ENCODE measurements around the gene ENSA.
"Not testable (repeated sequence)": the region's sequence is repeated elsewhere in the genome, so short reads cannot be mapped to it uniquely, and the experiment has no call there.

The ENSA gene

DNA sequence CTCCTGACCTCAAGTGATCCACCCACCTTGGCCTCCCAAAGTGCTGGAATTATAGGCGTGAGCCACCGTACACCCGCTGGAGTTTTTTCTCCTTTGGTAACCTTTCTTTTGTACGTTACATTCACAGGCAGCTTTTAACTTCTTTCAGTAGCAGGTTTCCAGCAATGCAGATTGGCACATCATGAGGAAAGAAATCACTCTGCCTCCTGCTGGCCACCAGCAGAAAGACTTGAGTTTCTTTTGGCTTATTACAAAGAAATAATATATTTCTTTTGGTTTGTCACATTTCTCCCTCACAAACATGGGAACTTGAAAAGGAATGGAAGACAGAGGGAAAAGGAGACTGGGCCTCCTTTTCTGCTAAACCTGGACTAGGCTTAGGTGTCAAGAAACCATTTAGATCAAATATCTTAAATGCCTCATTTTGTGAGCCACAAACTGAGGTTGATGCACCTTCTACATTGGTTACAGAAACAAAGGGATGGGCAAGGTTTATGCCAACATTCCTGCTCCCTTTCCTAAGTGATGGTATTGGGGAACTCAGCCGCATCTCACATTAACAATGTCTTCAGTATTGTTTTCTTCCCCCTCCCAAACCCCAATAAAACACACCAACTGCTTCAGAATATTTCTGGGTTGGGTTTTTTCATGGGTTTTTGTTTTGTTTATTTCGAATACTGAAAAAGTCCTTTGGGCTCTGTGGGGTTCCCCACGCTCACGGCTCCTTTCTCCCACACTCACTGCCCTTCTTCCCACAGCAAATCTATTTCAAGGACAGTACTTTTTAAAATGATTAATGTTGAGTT is 7.7 kb downstream of the ENSA start:
- DNase-seq (ENCODE audit: low spot score) = peak; percentile 81

DNA sequence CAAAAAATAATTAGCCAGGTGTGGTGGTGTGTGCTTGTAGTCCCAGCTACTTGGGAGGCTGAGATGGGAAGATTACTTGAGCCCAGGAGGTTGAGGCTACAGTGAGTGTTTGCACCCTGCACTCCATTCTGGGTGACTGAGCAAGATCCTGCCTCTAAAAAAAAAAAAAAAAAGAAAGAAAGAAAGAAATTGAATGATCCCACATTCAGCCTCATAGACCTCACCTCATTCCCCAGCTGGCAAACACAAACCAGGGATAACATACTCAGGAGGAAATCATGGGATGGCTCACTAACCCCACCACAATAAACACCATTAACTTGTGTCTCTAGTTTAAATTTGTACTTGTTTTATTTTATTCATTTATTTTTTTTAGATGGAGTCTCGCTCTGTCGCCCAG is 8.5 kb downstream of the ENSA start:
- no peak for DNase-seq (ENCODE audit: low spot score)

DNA sequence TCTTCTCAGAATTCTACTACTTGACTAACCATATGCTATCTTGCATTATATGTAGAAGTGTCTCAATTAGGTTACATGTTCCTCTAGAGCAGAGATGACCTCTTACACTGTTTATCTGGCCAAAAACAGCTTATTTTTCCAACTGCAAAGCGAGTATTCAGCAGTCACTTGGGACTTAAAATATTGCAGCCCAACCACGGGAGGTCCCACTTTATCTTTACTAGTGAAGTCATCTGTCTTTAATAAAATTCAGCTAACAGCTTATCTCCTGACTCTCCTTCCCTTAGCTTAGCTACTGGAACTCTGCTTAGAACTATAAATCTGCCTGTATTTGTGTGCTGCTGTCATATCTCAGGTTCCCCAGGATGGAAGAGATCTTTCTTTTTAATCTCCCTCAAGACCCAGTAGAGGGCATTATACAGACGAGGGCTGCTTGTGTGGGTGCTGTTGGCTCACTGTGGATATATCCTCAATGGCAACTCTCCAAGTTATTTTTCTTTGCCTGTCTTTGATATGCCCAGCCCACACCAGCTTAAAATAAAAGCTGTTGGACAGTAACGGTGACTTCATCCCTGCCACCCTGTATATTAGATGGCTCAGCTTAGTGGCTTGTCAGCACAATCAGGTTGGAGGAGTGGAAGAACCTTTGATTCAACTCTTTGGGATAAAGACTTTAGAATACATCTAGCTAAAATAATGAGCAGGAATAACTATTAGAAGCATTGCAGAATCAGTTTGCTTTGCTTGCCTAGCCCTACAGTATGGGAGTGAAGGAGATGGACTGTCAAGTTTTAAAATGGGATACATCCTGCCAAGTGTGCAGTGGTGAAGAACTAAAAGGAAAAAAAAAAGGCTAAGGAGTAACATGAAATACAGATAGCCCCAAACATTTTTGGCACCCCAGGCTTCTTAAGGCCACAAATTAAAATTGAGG is 9.6 kb downstream of the ENSA start:
- peak; percentile 58 for DNase-seq (ENCODE audit: low spot score)

DNA sequence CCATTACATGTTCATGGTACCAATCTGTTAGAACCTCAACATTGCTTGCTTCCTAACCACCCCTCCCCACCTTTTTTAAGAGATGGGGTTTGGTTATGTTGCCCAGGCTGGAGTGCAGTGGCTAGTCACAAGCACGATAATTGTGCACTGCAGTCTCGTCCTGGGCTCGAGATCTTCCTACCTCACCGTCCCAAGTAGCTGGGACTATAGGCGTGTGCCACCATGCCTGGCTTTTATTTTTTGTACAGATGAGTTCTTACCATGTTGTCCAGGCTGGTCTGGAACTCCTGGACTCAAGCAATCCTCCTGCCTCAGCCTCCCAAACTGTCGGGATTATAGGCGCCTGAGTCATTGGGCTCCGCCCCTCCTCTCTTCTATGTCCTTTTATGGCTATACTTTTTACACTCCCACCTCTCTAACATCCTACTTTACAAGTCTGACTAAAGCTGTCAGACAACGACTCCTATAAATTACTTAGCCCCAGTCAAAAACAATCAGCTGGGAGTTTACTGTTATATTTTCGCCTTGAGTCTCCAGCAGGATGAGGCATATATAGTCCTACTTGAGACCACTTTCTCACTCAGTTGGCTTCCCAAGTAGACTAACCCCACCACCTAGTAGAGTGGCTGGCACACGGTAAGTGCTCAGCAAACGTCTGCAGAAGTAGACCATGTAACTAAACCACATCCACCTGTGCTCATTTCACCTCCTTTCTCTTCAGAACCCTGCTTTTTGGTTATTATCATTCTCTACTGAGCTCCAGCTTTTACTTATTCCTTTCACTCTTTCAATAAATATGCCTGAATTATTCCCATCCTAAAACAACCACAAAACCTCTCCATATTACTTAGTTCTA is 13.8 kb downstream of the ENSA start:
- no peak for DNase-seq (ENCODE audit: low spot score)

DNA sequence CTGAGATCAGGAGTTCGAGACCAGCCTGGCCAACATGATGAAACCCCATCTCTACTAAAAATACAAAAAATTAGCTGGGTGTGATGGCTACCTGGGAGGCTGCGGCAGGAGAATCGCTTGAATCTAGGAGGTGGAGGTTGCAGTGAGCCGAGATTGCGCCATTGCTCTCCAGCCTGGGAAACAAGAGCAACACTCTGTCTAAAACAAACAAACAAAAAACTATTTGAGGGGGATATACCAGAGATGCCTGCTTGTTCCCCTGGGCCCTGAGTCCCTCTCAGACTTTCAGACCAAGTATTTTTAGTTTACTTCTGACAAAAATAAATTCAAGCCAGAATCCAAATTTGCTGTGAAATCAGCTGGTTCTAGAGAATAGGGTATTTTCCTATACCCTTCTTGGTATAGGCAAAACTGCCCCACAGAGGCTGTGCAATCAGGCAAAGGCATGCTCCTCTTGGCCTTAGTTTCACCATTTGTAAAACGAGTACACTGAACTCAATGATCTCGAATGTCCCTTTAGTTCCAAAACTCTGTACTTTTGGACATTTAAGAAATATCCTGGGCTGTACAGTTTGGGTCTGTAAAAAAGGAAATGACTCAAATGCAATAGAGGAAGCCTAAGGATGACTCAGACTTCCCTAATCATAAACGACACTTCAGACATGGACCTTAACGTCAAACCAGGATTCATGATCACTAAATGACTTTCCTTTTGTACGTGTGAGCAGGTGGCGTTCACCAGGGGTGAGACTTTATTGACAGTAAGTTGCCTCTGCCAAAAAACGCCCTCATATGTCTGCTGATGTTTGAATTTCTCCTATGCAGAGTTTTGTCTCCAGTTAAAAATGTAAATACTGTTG is 16.1 kb downstream of the ENSA start:
- peak; percentile 79 for DNase-seq (ENCODE audit: low spot score)

DNA sequence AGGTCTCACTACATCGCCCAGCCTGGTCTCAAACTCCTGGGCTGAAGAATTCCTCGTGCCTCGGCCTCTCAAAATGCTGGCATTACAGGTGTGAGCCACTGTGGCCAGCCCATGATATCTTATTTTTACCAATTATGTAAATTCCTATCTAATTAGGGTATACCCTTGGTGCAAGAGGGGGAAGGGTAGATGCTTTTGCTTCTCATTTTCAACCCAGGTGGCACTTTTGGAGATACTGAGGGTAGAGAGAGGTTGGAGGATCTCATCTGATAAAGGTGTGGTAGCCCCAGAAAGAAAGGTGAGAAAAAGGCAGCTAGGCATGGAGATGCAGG is 17.4 kb downstream of the ENSA start:
- DNase-seq (ENCODE audit: low spot score) = peak; percentile 60

DNA sequence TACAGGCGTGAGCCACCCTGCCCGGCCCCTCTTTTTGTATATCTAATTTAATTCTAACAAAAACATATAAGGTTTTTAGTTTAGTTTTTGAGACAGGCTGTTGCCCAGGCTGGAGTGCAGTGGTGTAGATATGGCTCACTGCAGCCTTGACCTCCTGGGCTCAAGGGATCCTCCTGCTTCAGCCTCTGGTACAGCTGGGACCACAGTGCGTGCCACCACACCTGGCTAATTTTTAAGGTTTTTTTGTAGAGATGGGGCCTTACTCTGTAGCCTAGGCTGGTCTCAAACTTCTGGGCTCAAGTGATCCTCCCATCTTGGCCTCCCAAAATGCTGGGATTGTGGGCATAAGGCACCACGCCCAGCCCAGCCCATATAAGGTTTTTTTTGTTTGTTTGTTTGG is 18.8 kb downstream of the ENSA start:
- peak; percentile 31 for DNase-seq (ENCODE audit: low spot score)

DNA sequence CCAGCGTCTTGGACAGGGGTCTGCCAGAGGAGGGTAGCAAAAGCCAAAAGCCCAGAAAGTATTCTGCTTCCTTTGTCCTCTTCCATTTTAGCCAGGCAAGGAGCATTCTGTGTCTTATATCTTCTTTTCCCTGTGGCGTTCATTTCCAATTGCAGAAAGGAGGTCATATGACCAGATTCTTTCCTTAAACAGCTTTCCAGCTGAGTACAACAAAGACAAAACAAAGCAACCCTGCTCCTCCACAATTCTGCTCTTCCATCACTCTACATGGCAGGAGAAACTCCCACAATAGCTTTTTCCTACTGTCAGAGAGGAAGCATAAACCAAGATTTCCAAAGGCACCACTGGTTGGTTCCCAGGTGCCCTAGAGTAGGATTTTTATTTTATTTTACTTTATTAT is 19.7 kb downstream of the ENSA start:
- DNase-seq (ENCODE audit: low spot score) = no peak

DNA sequence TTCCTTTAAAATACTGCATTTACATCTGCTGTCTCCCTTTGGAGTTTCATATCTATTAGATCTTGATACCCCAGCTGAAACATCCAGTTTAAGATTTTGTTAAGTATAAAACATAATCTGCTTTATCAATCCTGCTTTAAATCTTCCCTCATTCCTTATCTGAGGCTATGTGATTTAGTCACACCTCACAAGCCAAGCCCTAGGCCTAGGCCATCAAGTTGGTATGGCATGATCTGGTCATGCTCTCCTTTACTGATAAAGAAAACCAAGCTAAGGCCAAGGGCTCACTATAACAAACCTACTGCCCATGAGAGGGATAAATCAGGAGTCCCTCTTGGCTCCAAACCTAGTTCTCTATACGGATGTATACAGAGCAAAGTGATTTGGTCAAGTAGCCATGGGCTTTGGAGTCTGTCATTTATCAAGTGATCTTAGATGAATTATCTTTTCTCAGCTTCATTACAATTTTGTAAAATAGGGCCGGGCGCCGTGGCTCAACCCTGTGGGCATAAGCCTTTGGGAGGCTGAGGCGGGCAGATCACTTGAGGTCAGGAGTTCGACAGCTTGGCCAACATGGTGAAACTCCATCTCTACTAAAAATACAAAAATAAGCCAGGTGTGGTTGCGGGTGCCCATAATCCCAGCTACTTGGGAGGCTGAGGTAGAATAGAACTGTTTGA is 22.8 kb downstream of the ENSA start:
- peak; percentile 2 for DNase-seq (ENCODE audit: low spot score)

DNA sequence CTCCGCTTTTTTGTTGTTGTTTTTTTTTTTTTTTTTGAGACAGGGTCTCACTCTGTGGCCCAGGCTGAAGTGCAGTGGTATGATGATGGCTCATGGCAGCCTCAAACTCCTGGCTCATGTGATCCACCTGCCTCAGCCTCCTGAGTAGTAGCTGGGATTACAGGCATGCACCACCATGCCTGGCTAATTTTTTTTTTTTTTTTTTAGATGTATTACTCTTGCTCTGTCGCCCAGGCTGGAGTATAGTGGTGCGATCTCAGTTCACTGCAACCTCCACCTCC is 24.0 kb downstream of the ENSA start:
- not testable (repeated sequence) for DNase-seq (ENCODE audit: low spot score)

DNA sequence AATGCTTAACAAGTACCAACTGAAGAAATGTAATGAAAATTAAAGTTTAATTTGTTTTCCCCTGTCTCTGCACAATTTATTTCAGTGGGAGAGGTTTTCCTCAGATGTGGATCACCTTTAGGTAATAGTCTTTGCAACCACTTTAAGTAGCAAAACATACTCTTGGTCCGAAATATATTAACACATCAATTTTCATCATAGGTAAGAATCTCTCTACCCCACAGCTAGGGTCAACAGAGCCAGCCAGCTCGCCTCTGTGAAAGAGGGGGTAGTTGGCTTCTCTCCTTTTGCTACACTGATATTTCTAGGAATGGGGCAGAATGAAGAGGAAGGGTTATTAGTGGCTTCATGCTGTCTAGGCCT is 25.2 kb downstream of the ENSA start:
- DNase-seq (ENCODE audit: low spot score) = no peak

DNA sequence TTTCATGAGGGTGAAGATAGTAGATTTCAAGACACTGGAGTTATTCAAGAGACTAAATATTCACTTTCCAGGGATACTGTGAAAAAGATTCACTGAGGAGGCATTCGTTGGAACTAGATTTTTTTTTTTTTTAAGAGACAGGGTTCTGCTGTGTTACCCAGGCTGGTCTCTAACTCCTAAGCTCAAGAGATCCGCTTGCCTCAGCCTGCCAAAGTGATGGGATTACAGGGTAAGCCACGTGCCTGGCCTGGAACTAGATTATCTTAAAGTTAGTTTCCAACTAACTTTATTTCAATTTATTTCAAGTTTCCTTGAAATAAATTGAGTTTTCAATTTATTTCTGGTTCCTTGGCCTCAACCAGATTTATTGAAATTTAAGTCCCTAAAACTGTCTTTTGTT is 25.7 kb downstream of the ENSA start:
- DNase-seq (ENCODE audit: low spot score) = no peak

DNA sequence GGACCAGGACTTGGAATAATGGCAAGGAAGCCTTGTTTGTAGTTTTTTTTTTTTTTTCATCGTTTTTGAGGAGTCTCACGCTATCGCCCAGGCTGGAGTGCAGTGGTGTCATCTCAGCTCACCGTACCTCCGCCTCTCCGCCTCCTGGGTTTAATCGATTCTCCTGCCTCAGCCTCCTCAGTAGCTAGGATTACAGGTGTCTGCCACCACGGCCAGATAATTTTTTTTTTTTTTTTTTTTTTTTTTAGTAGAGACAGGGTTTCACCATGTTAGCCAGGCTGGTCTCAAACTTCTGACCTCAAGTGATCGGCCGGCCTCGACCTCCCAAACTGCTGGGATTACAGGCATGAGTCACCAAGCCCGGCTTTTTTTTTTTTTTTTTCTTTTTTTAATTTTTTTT is 27.0 kb downstream of the ENSA start:
- not testable (repeated sequence) for DNase-seq (ENCODE audit: low spot score)

DNA sequence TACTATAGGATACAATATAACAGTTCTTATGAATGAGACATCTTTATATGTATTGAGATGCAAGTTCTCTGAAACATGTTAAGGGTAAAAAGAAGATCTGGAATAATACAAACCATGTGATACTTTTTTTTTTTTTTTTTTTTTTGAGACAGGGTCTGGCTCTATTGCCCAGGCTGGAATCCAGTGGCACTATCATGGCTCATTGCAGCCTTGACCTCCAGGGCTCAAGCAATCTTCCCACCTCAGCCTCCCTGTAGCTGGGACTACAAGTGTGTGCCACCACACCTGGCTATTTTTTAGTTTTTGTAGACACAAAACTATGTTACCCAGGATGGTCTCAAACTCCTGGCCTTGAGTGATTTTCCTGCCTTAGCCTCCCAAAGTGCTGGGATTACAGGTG is 27.9 kb downstream of the ENSA start:
- no peak for DNase-seq (ENCODE audit: low spot score)

DNA sequence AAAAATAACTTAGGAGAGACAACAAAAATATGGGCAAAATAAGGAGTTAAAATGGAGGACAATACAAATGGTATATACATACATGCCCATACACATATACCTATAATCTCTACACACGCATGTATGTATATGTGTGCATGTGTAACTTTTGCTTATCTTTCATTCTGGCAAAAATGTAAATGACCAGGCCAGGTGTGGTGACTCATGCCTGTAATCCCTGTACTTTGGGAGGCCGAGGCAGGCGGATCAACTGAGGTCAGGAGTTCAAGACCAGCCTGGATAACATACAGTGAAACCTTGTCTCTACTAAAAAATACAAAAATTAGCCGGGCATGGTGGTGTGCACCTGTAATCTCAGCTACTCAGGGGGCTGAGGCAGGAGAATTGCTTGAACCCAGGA is 31.1 kb downstream of the ENSA start:
- DNase-seq (ENCODE audit: low spot score) = not testable (repeated sequence)

DNA sequence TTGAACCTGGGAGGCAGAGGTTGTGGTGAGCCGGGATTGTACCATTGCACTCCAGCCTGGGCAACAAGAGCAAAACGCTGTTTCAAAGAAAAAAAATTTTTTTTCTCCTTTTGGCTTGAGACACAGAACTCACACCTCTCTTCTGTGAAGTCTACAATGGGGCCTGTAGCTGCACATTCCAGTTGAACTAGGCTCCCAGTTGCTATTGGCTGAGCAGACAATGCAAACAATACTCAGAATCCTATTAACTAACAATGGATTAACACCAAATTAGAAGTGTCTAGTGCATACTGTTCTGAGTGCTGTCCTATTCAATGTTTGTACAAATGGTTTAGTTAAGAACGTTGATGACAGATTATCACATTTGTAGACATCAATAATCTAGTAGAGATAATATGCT is 32.4 kb downstream of the ENSA start:
- no peak for DNase-seq (ENCODE audit: low spot score)

DNA sequence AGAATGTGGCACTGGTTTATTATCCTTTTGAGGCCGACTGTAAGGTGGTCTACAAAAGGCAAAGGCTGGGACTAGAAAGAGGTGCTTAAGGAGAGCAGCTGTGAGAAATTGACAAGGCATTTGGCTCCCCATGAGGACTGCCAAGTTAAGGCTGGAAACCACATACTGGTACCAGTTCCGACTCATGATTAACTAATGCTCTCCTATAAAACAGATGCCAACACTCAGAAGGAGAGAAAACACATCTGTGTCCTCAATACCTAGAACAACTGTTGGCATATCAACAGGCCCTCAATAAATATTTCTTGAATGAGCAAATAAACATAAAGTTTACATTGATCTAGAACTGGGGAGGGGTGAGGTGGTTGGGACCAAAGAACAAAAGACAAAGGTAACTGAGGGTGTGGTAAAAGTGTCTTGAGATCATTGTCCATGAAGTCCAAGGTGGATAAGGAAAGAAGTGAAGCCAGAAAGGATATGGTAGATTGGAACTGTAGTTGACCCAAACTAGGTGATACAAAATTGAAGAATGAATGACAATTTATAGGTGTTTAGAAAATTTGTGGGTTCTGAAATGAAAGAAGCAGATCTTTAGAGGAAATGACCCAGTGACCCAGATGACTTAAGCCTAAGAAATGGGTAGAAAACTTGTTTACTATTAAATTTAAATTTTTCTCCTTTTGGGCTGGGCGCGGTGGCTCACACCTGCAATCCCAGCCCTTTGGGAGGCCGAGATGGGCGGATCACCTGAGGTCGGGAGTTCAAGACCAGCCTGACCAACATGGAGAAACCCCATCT is 33.1 kb downstream of the ENSA start:
- DNase-seq (ENCODE audit: low spot score) = no peak

DNA sequence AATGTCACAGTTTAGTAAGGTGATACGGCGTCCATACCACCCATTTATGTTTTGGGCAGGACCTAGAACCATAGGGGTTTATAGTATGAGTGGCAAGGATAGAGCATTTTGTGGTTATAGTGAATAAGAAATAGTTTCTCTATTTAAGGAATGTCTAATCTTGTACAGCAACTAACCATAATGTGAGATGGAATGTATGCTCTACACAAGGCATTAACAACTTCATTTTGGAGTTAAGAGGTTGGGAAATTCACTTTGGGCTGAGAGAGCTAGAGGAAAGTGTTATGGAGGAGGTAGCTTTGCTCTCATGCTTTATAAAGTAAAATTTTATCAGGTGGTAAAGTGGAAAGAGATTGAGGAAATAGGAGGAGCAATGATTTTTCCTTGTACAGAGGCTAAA is 47.0 kb downstream of the ENSA start:
- peak; percentile 5 for DNase-seq (ENCODE audit: low spot score)

DNA sequence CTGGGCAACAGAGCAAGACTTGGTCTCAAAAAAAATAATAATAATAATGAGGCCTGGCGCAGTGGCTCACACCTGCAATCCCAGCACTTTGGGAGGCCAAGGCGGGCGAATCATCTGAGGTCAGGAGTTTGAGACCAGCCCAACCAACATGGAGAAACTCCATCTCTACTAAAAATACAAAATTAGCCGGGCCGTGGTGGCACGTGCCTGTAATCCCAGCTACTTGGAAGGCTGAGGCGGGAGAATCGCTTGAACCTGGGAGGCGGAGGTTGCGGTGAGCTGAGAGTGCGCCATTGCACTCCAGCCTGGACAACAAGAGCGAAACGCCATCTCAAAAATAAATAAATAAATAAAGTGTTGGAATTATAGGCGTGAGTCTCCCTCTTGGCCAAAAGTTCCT is 47.5 kb downstream of the ENSA start:
- DNase-seq (ENCODE audit: low spot score) = not testable (repeated sequence)

DNA sequence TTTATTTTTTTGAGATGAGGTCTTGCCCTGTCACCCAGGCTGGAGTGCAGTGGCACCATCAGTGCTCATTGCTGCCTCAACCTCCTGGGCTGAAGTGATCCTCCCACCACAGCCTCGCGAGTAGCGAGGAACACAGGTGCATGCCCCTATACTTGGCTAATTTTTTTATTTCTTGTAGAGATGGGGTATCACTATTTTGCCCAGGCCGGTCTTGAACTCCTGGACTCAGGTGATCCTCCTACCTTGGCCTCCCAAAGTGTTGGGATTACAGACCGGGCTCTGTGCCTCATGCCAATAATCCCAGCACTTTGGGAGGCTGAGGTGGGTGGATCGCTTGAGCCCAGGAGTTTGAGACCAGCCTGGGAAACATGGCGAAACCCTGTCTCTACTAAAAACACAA is 48.0 kb downstream of the ENSA start:
- DNase-seq (ENCODE audit: low spot score) = not testable (repeated sequence)
